ENCODE data around the gene MLST8.

MLST8 gene

GRCh38 chr16:2228161-2228824, 23.0 kb downstream of the MLST8 start:
- H3K27me3 ChIP-seq: no peaks in the 10 kb centered on the region
- H3K27ac ChIP-seq: no peak overlapping the region
- no peak overlapping the region for H3K4me3 ChIP-seq (ENCODE audit: low read depth in 1 of 2, low read length in 1 of 2)
- peaks cover 63% of the 10 kb centered on the region for H3K36me3 ChIP-seq
- H3K9me3 ChIP-seq: no peaks in the 10 kb centered on the region
- H3K4me1 ChIP-seq (ENCODE audit: control insufficient read depth in 1 of 2, insufficient read depth in 1 of 2, low read depth in 1 of 2, low read length in 1 of 2): peaks cover 12 to 14% of the 10 kb centered on the region in 2 experiments
- TF ChIP-seq, protein P1, sequence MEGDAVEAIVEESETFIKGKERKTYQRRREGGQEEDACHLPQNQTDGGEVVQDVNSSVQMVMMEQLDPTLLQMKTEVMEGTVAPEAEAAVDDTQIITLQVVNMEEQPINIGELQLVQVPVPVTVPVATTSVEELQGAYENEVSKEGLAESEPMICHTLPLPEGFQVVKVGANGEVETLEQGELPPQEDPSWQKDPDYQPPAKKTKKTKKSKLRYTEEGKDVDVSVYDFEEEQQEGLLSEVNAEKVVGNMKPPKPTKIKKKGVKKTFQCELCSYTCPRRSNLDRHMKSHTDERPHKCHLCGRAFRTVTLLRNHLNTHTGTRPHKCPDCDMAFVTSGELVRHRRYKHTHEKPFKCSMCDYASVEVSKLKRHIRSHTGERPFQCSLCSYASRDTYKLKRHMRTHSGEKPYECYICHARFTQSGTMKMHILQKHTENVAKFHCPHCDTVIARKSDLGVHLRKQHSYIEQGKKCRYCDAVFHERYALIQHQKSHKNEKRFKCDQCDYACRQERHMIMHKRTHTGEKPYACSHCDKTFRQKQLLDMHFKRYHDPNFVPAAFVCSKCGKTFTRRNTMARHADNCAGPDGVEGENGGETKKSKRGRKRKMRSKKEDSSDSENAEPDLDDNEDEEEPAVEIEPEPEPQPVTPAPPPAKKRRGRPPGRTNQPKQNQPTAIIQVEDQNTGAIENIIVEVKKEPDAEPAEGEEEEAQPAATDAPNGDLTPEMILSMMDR (IDR thresholded peaks at IDR 0.05): no peak

DNA sequence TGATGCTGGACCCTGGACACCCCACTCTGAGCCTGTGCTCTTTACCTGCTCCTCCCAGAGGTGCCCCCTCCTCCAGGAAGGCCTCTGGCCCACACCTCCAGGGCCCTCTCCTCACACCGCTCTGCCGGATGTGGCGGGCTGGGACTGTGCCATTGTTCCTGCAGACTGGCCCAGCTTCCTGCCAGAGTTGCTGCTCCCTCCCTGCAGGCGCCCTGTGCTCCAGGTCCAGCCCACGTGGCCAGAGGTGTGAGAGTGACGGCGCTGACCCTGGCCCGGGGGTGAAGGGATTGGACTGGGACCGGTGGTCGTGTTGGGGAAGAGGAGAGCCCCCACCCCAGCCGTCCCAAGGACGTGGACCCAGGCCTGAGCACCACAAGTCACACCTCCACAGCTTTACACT, 23.8 kb downstream of the MLST8 start:
- Histone ChIP-seq H3K4me1 (ENCODE audit: control insufficient read depth in 1 of 2, insufficient read depth in 1 of 2, low read depth in 1 of 2, low read length in 1 of 2) (peaks cover 7 to 8% of the 10 kb centered on the region in 2 experiments), H3K9me3 (no peaks in the 10 kb centered on the region), H3K4me3 (ENCODE audit: low read depth in 1 of 2, low read length in 1 of 2) (no peak overlapping the region), H3K27ac (no peak overlapping the region), H3K27me3 (no peaks in the 10 kb centered on the region), H3K36me3 (peaks cover 71% of the 10 kb centered on the region)
- TF ChIP-seq, protein P1 (IDR thresholded peaks at IDR 0.05): no peak

DNA sequence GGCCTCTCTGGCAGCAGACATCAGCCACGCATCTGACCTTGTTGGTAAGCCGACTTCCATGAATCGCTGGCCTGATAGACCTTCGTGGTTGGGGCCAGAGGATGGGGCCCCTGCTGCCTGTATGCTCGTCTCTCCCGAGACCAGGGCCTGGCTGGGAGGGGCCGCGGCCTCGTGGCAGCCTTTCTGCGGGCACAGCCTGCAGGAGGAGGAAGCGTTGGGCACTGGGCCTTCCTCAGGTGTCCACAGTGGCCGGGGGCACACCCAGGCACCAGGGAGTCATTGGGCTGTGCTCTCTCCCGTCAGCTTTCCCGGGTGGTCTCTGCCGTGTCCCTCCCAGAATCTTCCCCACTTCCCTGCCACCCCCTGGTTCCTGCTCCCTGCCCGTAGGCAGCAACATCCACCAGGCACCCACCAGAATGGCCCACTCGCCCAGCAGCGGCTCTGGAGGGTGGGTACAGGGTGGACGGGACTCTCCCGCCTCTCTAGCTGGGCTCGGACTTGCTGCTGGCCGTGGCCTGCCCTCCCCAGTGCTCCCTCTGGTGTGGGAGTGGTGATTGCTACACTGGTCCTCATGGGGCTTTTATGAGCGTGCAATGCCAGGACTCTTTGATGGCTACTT, 24.5 kb downstream of the MLST8 start:
- TF ChIP-seq, protein P1 (IDR thresholded peaks at IDR 0.05): no peak
- no peaks in the 10 kb centered on the region for H3K9me3 ChIP-seq
- H3K27me3 ChIP-seq: peaks cover under 1% of the 10 kb centered on the region
- no peak overlapping the region for H3K4me3 ChIP-seq (ENCODE audit: low read depth in 1 of 2, low read length in 1 of 2)
- peaks cover under 1 to 2% of the 10 kb centered on the region in 2 experiments for H3K4me1 ChIP-seq (ENCODE audit: control insufficient read depth in 1 of 2, insufficient read depth in 1 of 2, low read depth in 1 of 2, low read length in 1 of 2)
- peaks cover 77% of the 10 kb centered on the region for H3K36me3 ChIP-seq
- no peak overlapping the region for H3K27ac ChIP-seq

DNA sequence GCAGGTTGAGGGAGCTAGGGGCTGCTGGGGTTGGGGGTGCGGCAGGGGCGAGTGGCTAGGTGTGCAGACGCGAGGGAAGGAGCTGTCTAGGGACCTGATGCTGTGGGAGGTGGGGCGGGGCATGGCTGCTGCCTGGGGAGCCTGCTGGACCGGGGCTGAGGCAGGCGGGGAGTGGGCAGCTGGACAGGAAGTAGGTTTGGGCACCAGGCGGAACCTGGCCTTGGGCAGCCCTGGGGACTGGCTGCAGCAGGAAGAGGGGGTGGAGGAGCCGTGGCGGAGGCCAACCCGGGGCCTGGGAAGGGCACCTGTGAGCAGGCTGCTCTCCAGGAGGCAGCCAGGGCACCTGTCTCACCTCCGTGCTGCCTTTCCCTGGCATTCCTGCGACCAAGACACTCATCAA, 25.1 kb downstream of the MLST8 start:
- Histone ChIP-seq H3K27ac (no peak overlapping the region), H3K27me3 (peaks cover 7% of the 10 kb centered on the region), H3K4me1 (ENCODE audit: control insufficient read depth in 1 of 2, insufficient read depth in 1 of 2, low read depth in 1 of 2, low read length in 1 of 2) (no peaks in the 10 kb centered on the region), H3K36me3 (peaks cover 84% of the 10 kb centered on the region), H3K4me3 (ENCODE audit: low read depth in 1 of 2, low read length in 1 of 2) (no peak overlapping the region), H3K9me3 (no peaks in the 10 kb centered on the region)
- TF ChIP-seq, protein P1 (IDR thresholded peaks at IDR 0.05): no peak

GRCh38 chr16:2231016-2231931, 26.0 kb downstream of the MLST8 start:
- Histone ChIP-seq H3K36me3 (peaks cover 91% of the 10 kb centered on the region), H3K4me3 (ENCODE audit: low read depth in 1 of 2, low read length in 1 of 2) (no peak overlapping the region), H3K4me1 (ENCODE audit: control insufficient read depth in 1 of 2, insufficient read depth in 1 of 2, low read depth in 1 of 2, low read length in 1 of 2) (no peaks in the 10 kb centered on the region), H3K27me3 (peaks cover 16% of the 10 kb centered on the region), H3K9me3 (no peaks in the 10 kb centered on the region), H3K27ac (no peak overlapping the region)
- TF ChIP-seq, protein P1 (IDR thresholded peaks at IDR 0.05): no peak
